Thyroid gland (tissue), 4 donors: ENCODE measurements around the gene FOSL1.

ENCODE experiments used
- POLR2A ChIP-seq, 2 donors: fragments of 450-650 bp; IDR thresholded peaks; one replicate each; pipeline ENCODE4 v1.6.1; 2017; ENCODE audit warnings: antibody characterized with exemption in 2 of 2, mild to moderate bottlenecking in 2 of 2, moderate library complexity in 1 of 2
- TF ChIP-seq, protein P1 (sequence below), 6 experiments: fragments of 200-600 bp in 3 of 6; fragments of 450-650 bp in 3 of 6; sonication (generic) in 3 of 6; IDR thresholded peaks; one replicate each; pipeline ENCODE4 v1.5.1; 2016 to 2019; ENCODE audit warnings: antibody characterized with exemption in 6 of 6, mild to moderate bottlenecking in 2 of 6, inconsistent platforms in 1 of 6, moderate library complexity in 1 of 6

DNA sequence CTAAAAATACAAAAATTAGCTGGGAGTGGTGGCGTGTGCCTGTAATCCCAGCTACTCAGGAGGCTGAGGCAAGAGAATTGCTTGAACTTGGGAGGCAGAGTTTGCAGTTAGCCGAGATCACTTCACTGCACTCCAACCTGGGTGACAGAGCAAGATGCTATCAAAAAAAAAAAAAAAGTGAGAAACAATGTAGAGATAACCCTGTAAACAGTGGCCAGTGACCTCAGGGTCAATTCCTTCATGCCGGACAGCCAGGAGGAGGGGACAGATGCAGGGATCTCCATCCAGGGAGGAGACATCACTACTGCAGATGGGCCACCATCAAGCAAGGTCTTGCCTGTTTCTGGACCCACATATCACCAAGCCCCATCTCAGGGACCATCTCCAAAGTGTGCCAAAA lies 52.4 kb downstream of the FOSL1 start:
- TF ChIP-seq, protein P1, sequence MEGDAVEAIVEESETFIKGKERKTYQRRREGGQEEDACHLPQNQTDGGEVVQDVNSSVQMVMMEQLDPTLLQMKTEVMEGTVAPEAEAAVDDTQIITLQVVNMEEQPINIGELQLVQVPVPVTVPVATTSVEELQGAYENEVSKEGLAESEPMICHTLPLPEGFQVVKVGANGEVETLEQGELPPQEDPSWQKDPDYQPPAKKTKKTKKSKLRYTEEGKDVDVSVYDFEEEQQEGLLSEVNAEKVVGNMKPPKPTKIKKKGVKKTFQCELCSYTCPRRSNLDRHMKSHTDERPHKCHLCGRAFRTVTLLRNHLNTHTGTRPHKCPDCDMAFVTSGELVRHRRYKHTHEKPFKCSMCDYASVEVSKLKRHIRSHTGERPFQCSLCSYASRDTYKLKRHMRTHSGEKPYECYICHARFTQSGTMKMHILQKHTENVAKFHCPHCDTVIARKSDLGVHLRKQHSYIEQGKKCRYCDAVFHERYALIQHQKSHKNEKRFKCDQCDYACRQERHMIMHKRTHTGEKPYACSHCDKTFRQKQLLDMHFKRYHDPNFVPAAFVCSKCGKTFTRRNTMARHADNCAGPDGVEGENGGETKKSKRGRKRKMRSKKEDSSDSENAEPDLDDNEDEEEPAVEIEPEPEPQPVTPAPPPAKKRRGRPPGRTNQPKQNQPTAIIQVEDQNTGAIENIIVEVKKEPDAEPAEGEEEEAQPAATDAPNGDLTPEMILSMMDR (IDR thresholded peaks at IDR 0.05): no peak
- no peak for TF ChIP-seq POLR2A (IDR thresholded peaks at IDR 0.05)
